ENCODE data around the gene ALDH1L1.
A peak's percentile ranks its signal among the peaks of the same experiment; 100 is the strongest.

Gene ALDH1L1

DNA sequence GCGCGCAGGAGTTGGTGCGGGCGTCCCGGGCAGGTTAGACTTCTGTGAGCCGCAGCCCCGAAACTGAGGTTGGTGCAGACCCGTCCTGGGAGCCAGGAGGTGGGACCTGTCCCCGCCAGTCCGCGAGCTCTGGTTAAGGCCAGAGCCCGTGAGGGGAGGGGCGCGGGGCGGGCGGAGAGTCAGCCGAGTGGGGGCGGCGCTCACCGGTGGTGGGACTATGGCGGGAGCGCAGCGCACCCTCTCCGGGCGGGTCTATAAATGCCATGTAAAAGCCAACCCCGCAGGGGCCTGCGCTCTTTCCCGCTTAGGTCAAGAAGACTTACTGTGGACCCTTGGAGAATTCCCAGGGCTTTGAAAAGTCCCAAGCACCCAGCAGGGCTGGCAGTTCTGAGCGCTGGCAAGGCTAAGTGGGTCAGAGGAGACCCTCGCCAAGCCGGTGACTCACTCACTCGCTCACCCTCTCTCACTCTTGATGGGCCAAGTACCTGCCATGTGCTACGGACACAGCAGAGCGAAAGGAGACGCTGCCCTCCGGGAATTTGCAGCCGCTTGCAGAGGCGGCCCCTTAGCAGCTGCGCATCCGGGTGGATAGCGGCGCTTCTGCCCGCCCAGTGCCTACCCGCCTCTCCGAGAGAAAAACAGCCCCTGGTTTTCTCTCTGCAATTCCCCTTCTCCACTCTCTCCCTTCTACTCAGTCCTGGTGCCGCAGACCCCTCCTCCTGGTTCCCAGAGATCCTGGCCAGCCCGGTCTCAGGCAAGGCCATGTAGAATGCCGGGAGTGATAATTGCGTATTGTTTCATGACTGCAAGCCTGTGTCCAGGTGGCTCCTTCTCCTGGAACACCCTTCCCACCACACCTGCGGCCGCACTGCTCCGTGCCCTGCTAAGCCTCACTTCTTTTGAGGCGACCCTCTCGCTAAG, at the start of gene ALDH1L1:
Gene ALDH1L1, minus strand, starts transcription at position 110 of the 921 bp plus-strand sequence. CDS start 19,607 bp downstream, outside the sequence.
- Histone ChIP-seq H3K4me1 (ENCODE audit: control insufficient read depth in 2 of 2, insufficient read depth in 2 of 2, low read length in 2 of 2) (peaks cover 0 to 8% of the 10 kb centered on the region in 2 donors), H3K27me3 (ENCODE audit: control insufficient read depth in 2 of 2, insufficient read depth in 2 of 2, low read length in 2 of 2) (peaks cover 5 to 11% of the 10 kb centered on the region in 2 donors), H3K4me3 (ENCODE audit: low read length in 2 of 2) (peak within 1 kb of the TSS; percentile 22 to 67), H3K9ac (ENCODE audit: low read depth in 1 of 2, low read length in 2 of 2) (peak within 1 kb of the TSS; percentile 32 to 55), H3K36me3 (ENCODE audit: control insufficient read depth in 2 of 2, insufficient read depth in 2 of 2, low read length in 2 of 2) (no peaks in the 10 kb centered on the region), H3K9me3 (ENCODE audit: control insufficient read depth in 2 of 2, low read length in 2 of 2) (peaks cover 0 to 2% of the 10 kb centered on the region in 2 donors), H3K27ac (ENCODE audit: low read depth in 2 of 2, low read length in 2 of 2) (peak within 1 kb of the TSS; percentile 2 to 45)

DNA sequence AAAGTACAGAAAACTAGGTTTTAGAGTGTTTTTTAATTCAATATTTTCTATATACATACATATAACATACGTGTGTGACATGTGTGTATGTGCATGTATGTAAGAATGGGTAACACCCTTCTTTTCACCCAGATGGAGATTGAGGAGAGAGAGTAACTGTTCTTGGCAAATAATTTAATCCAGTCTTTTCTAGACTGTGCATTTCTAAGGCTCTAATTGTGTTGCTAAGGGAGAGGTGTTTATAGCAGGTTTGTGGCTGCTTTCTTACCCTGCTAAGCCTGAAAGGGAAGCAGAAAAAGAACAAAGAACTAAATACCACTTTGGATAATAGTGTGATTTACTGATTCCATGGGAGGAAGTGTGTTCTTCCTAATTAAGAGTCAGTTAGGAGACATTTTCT, 46.0 kb upstream of the ALDH1L1 start:
- H3K36me3 ChIP-seq (ENCODE audit: control insufficient read depth in 2 of 2, insufficient read depth in 2 of 2, low read length in 2 of 2), result no peaks in the 10 kb centered on the region
- H3K4me3 ChIP-seq (ENCODE audit: low read length in 2 of 2), result no peak overlapping the region
- H3K27me3 ChIP-seq (ENCODE audit: control insufficient read depth in 2 of 2, insufficient read depth in 2 of 2, low read length in 2 of 2), result peaks cover 0 to 3% of the 10 kb centered on the region in 2 donors
- H3K4me1 ChIP-seq (ENCODE audit: control insufficient read depth in 2 of 2, insufficient read depth in 2 of 2, low read length in 2 of 2), result no peaks in the 10 kb centered on the region
- H3K9ac ChIP-seq (ENCODE audit: low read depth in 1 of 2, low read length in 2 of 2), result no peak overlapping the region
- peaks cover 0 to 2% of the 10 kb centered on the region in 2 donors for H3K9me3 ChIP-seq (ENCODE audit: control insufficient read depth in 2 of 2, low read length in 2 of 2)
- no peak overlapping the region for H3K27ac ChIP-seq (ENCODE audit: low read depth in 2 of 2, low read length in 2 of 2)

GRCh38 chr3:126216416-126216815, 36.0 kb upstream of the ALDH1L1 start:
- Histone ChIP-seq H3K36me3 (ENCODE audit: control insufficient read depth in 2 of 2, insufficient read depth in 2 of 2, low read length in 2 of 2) (no peaks in the 10 kb centered on the region), H3K9ac (ENCODE audit: low read depth in 1 of 2, low read length in 2 of 2) (no peak overlapping the region), H3K4me1 (ENCODE audit: control insufficient read depth in 2 of 2, insufficient read depth in 2 of 2, low read length in 2 of 2) (peaks cover 8 to 9% of the 10 kb centered on the region in 2 donors), H3K9me3 (ENCODE audit: control insufficient read depth in 2 of 2, low read length in 2 of 2) (no peaks in the 10 kb centered on the region), H3K27ac (ENCODE audit: low read depth in 2 of 2, low read length in 2 of 2) (no peak overlapping the region), H3K27me3 (ENCODE audit: control insufficient read depth in 2 of 2, insufficient read depth in 2 of 2, low read length in 2 of 2) (peaks cover 25 to 27% of the 10 kb centered on the region in 2 donors), H3K4me3 (ENCODE audit: low read length in 2 of 2) (no peak overlapping the region)

- peak overlapping the region; percentile 17 to 39 for H3K9ac ChIP-seq (ENCODE audit: low read depth in 1 of 2, low read length in 2 of 2)
- peak overlapping the region; percentile 33 to 48 for H3K4me3 ChIP-seq (ENCODE audit: low read length in 2 of 2)
- no peak overlapping the region for H3K27ac ChIP-seq (ENCODE audit: low read depth in 2 of 2, low read length in 2 of 2)
Observed at GRCh38 chr3:126213379-126214028, 33.1 kb upstream of the ALDH1L1 start.

DNA sequence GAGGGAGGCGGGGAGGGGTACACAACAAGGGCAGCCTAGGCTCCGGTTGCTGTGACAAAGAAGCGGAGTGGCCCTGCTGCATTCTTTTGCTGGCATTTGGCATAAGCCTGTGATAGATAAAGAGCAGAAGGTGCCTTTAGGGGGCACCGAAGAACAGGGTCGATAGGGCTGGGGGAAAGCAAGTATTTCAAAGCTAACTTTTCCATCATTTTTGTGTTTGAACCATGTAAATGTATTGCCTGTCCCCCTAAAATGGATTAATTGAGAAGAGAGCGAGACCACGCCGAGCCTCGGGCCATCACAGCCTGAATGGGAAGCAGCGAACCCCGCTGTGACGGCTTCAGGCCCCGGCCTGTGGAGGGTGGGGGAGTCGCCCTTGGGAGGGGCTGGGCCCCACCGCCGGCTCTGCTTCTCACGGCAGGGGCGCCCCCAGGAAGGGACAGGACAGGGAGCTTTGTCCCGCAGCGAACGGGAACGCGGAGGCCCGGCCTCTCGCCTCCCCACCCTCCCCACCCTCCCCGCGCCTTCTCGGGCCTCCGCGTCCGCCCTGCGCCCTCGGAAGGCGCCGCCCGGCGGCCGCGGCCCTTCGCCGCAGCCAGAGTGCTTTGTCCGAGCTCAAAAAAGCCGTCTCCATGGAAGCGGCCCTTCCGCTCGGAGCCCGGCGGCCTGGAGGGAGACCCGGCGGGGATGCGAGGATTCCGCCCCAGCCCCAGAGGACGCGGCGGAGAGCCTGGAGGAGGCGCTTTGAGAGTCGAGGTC, 32.4 kb upstream of the ALDH1L1 start:
- Histone ChIP-seq H3K27me3 (ENCODE audit: control insufficient read depth in 2 of 2, insufficient read depth in 2 of 2, low read length in 2 of 2) (peaks cover 25 to 27% of the 10 kb centered on the region in 2 donors), H3K9ac (ENCODE audit: low read depth in 1 of 2, low read length in 2 of 2) (peak overlapping the region in 1 of 2 donors; percentile 39), H3K9me3 (ENCODE audit: control insufficient read depth in 2 of 2, low read length in 2 of 2) (no peaks in the 10 kb centered on the region), H3K4me1 (ENCODE audit: control insufficient read depth in 2 of 2, insufficient read depth in 2 of 2, low read length in 2 of 2) (peaks cover 15% of the 10 kb centered on the region in 2 donors), H3K27ac (ENCODE audit: low read depth in 2 of 2, low read length in 2 of 2) (no peak overlapping the region), H3K4me3 (ENCODE audit: low read length in 2 of 2) (peak overlapping the region; percentile 33 to 53), H3K36me3 (ENCODE audit: control insufficient read depth in 2 of 2, insufficient read depth in 2 of 2, low read length in 2 of 2) (no peaks in the 10 kb centered on the region)

More at GRCh38 chr3:126213379-126214028, 33.1 kb upstream of the ALDH1L1 start:
- Histone ChIP-seq H3K4me1 (ENCODE audit: control insufficient read depth in 2 of 2, insufficient read depth in 2 of 2, low read length in 2 of 2) (peaks cover 10 to 12% of the 10 kb centered on the region in 2 donors), H3K9me3 (ENCODE audit: control insufficient read depth in 2 of 2, low read length in 2 of 2) (no peaks in the 10 kb centered on the region), H3K36me3 (ENCODE audit: control insufficient read depth in 2 of 2, insufficient read depth in 2 of 2, low read length in 2 of 2) (no peaks in the 10 kb centered on the region), H3K27me3 (ENCODE audit: control insufficient read depth in 2 of 2, insufficient read depth in 2 of 2, low read length in 2 of 2) (peaks cover 25 to 27% of the 10 kb centered on the region in 2 donors)

GRCh38 chr3:126212250-126212619, 31.8 kb upstream of the ALDH1L1 start:
- Histone ChIP-seq H3K4me1 (ENCODE audit: control insufficient read depth in 2 of 2, insufficient read depth in 2 of 2, low read length in 2 of 2) (peaks cover 15% of the 10 kb centered on the region in 2 donors), H3K27ac (ENCODE audit: low read depth in 2 of 2, low read length in 2 of 2) (no peak overlapping the region), H3K4me3 (ENCODE audit: low read length in 2 of 2) (peak overlapping the region in 1 of 2 donors; percentile 53), H3K36me3 (ENCODE audit: control insufficient read depth in 2 of 2, insufficient read depth in 2 of 2, low read length in 2 of 2) (no peaks in the 10 kb centered on the region), H3K9me3 (ENCODE audit: control insufficient read depth in 2 of 2, low read length in 2 of 2) (no peaks in the 10 kb centered on the region), H3K9ac (ENCODE audit: low read depth in 1 of 2, low read length in 2 of 2) (no peak overlapping the region), H3K27me3 (ENCODE audit: control insufficient read depth in 2 of 2, insufficient read depth in 2 of 2, low read length in 2 of 2) (peaks cover 25 to 27% of the 10 kb centered on the region in 2 donors)

DNA sequence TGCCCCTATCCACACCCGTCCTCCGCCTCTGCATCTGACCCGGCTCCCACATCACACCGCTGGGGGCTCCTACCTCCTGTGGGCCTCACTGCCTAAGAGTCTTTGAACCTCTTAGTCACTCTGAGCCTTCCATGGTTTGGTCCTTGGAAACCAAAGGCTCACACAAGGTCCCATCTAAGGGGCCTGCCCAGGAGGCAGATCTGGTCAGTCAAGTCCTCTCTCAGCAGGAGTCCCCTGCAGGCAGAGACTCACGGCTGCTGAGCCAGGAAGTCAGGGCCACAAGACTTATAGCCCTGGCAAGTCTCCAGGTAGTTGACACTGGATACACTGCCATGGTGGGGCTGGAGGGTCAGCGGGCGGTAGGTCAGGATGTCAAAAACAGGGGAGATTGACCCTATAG, 31.2 kb upstream of the ALDH1L1 start:
- Histone ChIP-seq H3K9ac (ENCODE audit: low read depth in 1 of 2, low read length in 2 of 2) (no peak overlapping the region), H3K27ac (ENCODE audit: low read depth in 2 of 2, low read length in 2 of 2) (no peak overlapping the region), H3K27me3 (ENCODE audit: control insufficient read depth in 2 of 2, insufficient read depth in 2 of 2, low read length in 2 of 2) (peaks cover 25 to 27% of the 10 kb centered on the region in 2 donors), H3K36me3 (ENCODE audit: control insufficient read depth in 2 of 2, insufficient read depth in 2 of 2, low read length in 2 of 2) (no peaks in the 10 kb centered on the region), H3K9me3 (ENCODE audit: control insufficient read depth in 2 of 2, low read length in 2 of 2) (no peaks in the 10 kb centered on the region), H3K4me3 (ENCODE audit: low read length in 2 of 2) (no peak overlapping the region), H3K4me1 (ENCODE audit: control insufficient read depth in 2 of 2, insufficient read depth in 2 of 2, low read length in 2 of 2) (peaks cover 15% of the 10 kb centered on the region in 2 donors)

GRCh38 chr3:126210606-126211005, 30.2 kb upstream of the ALDH1L1 start:
- Histone ChIP-seq H3K36me3 (ENCODE audit: control insufficient read depth in 2 of 2, insufficient read depth in 2 of 2, low read length in 2 of 2) (no peaks in the 10 kb centered on the region), H3K9ac (ENCODE audit: low read depth in 1 of 2, low read length in 2 of 2) (no peak overlapping the region), H3K4me3 (ENCODE audit: low read length in 2 of 2) (no peak overlapping the region), H3K4me1 (ENCODE audit: control insufficient read depth in 2 of 2, insufficient read depth in 2 of 2, low read length in 2 of 2) (peaks cover 15% of the 10 kb centered on the region in 2 donors), H3K27me3 (ENCODE audit: control insufficient read depth in 2 of 2, insufficient read depth in 2 of 2, low read length in 2 of 2) (peaks cover 22 to 25% of the 10 kb centered on the region in 2 donors), H3K27ac (ENCODE audit: low read depth in 2 of 2, low read length in 2 of 2) (no peak overlapping the region), H3K9me3 (ENCODE audit: control insufficient read depth in 2 of 2, low read length in 2 of 2) (no peaks in the 10 kb centered on the region)

DNA sequence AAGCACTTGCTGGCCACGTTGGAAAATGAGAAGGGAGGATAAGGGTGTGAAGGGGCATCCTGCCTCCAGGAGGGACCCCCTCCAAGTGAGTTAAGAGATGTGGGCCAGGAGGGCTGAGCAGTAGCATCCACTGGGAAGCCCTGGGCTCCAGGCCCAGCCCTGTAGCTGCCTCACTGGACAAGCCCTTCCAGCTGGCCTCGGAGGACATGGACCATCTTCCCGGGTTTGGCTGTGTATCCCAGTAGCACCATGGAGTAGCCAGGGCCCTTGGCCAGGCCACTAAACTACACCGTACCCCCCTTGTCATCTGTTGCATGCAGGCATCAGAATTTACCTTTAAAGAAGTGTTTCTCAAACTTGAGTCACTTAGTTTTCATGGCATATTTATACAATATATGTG, 29.4 kb upstream of the ALDH1L1 start:
- peaks cover 15% of the 10 kb centered on the region in 2 donors for H3K4me1 ChIP-seq (ENCODE audit: control insufficient read depth in 2 of 2, insufficient read depth in 2 of 2, low read length in 2 of 2)
- no peak overlapping the region for H3K4me3 ChIP-seq (ENCODE audit: low read length in 2 of 2)
- no peak overlapping the region for H3K27ac ChIP-seq (ENCODE audit: low read depth in 2 of 2, low read length in 2 of 2)
- H3K9ac ChIP-seq (ENCODE audit: low read depth in 1 of 2, low read length in 2 of 2), result no peak overlapping the region
- no peaks in the 10 kb centered on the region for H3K36me3 ChIP-seq (ENCODE audit: control insufficient read depth in 2 of 2, insufficient read depth in 2 of 2, low read length in 2 of 2)
- H3K27me3 ChIP-seq (ENCODE audit: control insufficient read depth in 2 of 2, insufficient read depth in 2 of 2, low read length in 2 of 2), result peaks cover 17 to 19% of the 10 kb centered on the region in 2 donors
- H3K9me3 ChIP-seq (ENCODE audit: control insufficient read depth in 2 of 2, low read length in 2 of 2), result no peaks in the 10 kb centered on the region

Data from mucosa of rectum (tissue), 2 donors.